Lower lobe of right lung (tissue), 2 donors: Measurements from ENCODE around the gene IL1RAPL1. TPM values are rescaled to one million over a fixed set of nuclear protein-coding genes. Genes with fewer than 3 reads are reported as not detected.

ENCODE experiments used
- ATAC-seq, 2 donors: fragments of 200-7000 bp; cut with Tn5 transposase; one replicate each; pipeline ENCODE4 v1.9.1; 2020 to 2022; ENCODE audit warnings: mild to moderate bottlenecking in 2 of 2, moderate library complexity in 2 of 2
- DNase-seq: peaks from one replicate; pipeline ENCODE4 v3.0.0-alpha.2; 2020
- H3K27ac ChIP-seq: fragments of 200-600 bp; one replicate; pipeline ENCODE4 v1.8.0; 2022
- H3K27me3 ChIP-seq: fragments of 200-600 bp; one replicate; pipeline ENCODE4 v1.8.0; 2022; ENCODE audit warnings: low read depth
- H3K36me3 ChIP-seq: fragments of 200-600 bp; one replicate; pipeline ENCODE4 v1.8.0; 2022; ENCODE audit warnings: mild to moderate bottlenecking
- H3K4me1 ChIP-seq: fragments of 200-600 bp; one replicate; pipeline ENCODE4 v1.8.0; 2022
- H3K4me3 ChIP-seq: fragments of 200-600 bp; one replicate; pipeline ENCODE4 v1.8.0; 2022; ENCODE audit warnings: mild to moderate bottlenecking
- H3K9me3 ChIP-seq: fragments of 200-600 bp; one replicate; pipeline ENCODE4 v1.8.0; 2022
- intact Hi-C: fragments of 100-400 bp; cut with DNase I; formaldehyde crosslinking; loops from one replicate; pipeline ENCODE4 v1.11.0; 2022
- total RNA-seq: library from RNA; stranded (reverse); fragmentation: NEBNext Ultra II Directional; extraction: Animal tissue kit (Norgen Biotek cat#: 25700); gene quantifications from one replicate; pipeline ENCODE4 v1.2.1, GENCODE V29; 2021
- TF ChIP-seq, protein P1 (sequence below): fragments of 200-600 bp; IDR thresholded peaks from one replicate; pipeline ENCODE4 v1.8.0; 2022; ENCODE audit warnings: antibody characterized with exemption, mild to moderate bottlenecking
- donor health status: DM: no; HTN: yes; CAD: no; lungs with severe emphysema.

The IL1RAPL1 gene
- total RNA-seq, 1 donor from 2014 or later, result not detected

DNA sequence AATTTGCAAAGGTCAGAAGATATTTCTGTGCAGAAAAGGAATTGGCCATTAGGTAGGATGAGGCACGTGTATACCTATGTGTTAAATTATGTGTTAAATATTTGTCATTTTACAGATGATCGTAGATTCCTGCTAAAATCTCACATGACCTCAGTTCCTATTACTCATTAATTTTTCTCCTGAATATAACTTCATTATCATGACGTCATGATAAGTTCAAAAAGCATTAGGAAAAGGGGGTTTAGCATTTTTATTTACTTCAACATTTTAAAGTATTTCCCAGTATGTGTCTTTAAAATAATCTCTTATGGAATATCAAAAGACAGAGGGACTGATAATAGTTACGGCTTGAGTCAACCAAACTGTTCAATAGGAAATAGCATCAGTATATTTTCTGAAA lies 372.8 kb downstream of the IL1RAPL1 start:
- Histone ChIP-seq H3K4me3 (no peak overlapping the region), H3K4me1 (no peaks in the 10 kb centered on the region), H3K27me3 (no peaks in the 10 kb centered on the region), H3K36me3 (no peaks in the 10 kb centered on the region), H3K27ac (no peak overlapping the region), H3K9me3 (no peaks in the 10 kb centered on the region)
- TF ChIP-seq, protein P1, sequence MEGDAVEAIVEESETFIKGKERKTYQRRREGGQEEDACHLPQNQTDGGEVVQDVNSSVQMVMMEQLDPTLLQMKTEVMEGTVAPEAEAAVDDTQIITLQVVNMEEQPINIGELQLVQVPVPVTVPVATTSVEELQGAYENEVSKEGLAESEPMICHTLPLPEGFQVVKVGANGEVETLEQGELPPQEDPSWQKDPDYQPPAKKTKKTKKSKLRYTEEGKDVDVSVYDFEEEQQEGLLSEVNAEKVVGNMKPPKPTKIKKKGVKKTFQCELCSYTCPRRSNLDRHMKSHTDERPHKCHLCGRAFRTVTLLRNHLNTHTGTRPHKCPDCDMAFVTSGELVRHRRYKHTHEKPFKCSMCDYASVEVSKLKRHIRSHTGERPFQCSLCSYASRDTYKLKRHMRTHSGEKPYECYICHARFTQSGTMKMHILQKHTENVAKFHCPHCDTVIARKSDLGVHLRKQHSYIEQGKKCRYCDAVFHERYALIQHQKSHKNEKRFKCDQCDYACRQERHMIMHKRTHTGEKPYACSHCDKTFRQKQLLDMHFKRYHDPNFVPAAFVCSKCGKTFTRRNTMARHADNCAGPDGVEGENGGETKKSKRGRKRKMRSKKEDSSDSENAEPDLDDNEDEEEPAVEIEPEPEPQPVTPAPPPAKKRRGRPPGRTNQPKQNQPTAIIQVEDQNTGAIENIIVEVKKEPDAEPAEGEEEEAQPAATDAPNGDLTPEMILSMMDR, result no peak
- intact Hi-C loops, result no loop called here
- ATAC-seq, result no peak
- no peak for DNase-seq

DNA sequence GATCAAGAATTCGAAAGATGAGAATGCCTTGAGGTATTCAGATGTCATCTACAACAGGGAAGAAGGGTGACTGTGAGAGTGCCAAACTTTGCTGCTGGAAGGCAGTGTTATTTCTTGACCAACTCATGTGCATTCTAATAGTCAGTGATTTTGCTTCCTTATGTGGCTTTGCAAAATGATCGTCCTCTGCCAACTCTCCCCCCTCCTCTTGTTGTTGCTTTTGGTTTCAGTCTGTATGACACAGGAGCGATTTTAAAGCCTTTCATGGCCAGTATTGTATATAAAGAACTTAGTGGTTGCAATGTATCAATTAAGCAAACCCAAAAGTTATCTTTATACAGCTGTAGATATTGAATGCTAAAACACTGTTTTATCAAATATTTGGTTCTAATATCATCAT lies 379.1 kb downstream of the IL1RAPL1 start:
- Histone ChIP-seq H3K27me3 (no peaks in the 10 kb centered on the region), H3K9me3 (no peaks in the 10 kb centered on the region), H3K4me3 (no peak overlapping the region), H3K36me3 (no peaks in the 10 kb centered on the region), H3K4me1 (no peaks in the 10 kb centered on the region), H3K27ac (no peak overlapping the region)
- TF ChIP-seq, protein P1, result no peak
- DNase-seq (no peak), ATAC-seq (no peak)
- intact Hi-C loops, result no loop called here

DNA sequence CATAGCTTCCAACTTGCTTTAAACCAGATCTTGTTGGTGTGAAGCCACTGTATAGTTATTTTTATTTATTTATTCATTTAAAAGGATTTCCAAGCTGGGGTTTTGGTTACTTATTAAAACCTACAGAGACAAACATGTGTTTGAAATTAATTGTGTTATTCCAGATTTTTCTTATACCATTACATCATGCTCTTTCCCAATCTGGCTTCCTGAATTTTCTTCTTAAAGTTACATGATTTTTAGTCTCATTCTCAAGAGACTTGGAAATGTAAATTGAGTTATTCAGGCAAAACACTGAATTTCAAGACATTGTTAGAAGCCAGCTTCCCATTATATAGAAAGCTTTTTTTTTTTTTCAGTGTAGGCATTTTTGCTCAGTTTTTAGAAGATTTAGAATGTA lies 381.9 kb downstream of the IL1RAPL1 start:
- DNase-seq (no peak), ATAC-seq (no peak)

DNA sequence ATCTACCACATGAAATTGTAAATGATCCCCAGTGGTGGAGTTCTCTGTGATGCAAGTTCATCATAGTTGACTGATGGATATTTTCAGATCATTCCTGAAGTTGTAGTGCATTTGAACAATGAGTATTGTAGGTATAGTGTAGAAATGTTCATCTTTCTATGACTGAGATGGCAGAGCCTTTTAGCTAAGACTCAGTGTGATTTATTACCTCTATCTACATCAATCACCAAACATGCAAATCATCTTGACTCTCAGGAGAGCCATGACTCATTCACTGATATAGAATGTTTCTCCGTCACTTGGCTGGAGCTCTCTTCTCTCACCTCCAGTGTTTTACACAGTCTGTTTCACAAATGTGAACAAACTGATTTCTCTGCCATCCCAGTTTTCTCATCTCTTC lies 392.6 kb downstream of the IL1RAPL1 start:
- DNase-seq (no peak), ATAC-seq (no peak)
- Histone ChIP-seq H3K4me3 (no peak overlapping the region), H3K4me1 (no peaks in the 10 kb centered on the region), H3K36me3 (no peaks in the 10 kb centered on the region), H3K9me3 (no peaks in the 10 kb centered on the region), H3K27me3 (no peaks in the 10 kb centered on the region), H3K27ac (no peak overlapping the region)
- TF ChIP-seq, protein P1, result no peak
- intact Hi-C loops, result no loop called here

More for the DNA sequence above, 381.9 kb downstream of the IL1RAPL1 start:
- TF ChIP-seq, protein P1, result no peak
- H3K4me3 ChIP-seq, result no peak overlapping the region
- H3K9me3 ChIP-seq, result no peaks in the 10 kb centered on the region
- no peaks in the 10 kb centered on the region for H3K4me1 ChIP-seq
- intact Hi-C loops, result no loop called here
- H3K27me3 ChIP-seq, result no peaks in the 10 kb centered on the region
- H3K27ac ChIP-seq, result no peak overlapping the region
- H3K36me3 ChIP-seq, result no peaks in the 10 kb centered on the region

DNA sequence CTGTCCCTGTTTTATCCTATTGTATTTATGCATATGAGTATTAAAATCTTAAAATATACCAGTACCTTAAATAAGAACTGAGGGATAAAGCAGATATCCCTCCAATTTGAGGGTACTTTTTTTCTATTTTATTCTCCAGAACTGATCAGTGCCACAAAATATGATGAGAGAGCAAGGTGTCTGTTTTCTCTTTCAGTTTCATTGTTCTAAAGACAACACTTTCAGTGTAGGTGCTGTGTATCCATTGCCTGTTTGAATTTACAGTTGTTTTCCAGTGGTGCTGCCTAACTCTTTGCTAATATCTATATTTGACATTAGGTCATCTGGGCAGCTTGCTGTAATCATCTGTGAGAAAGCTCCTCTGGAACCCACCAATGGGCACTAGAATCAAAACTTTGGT lies 394.7 kb downstream of the IL1RAPL1 start:
- intact Hi-C loops, result no loop called here
- Histone ChIP-seq H3K9me3 (no peaks in the 10 kb centered on the region), H3K4me3 (no peak overlapping the region), H3K4me1 (no peaks in the 10 kb centered on the region), H3K36me3 (no peaks in the 10 kb centered on the region), H3K27me3 (no peaks in the 10 kb centered on the region), H3K27ac (no peak overlapping the region)
- DNase-seq (no peak), ATAC-seq (no peak)
- TF ChIP-seq, protein P1, result no peak

DNA sequence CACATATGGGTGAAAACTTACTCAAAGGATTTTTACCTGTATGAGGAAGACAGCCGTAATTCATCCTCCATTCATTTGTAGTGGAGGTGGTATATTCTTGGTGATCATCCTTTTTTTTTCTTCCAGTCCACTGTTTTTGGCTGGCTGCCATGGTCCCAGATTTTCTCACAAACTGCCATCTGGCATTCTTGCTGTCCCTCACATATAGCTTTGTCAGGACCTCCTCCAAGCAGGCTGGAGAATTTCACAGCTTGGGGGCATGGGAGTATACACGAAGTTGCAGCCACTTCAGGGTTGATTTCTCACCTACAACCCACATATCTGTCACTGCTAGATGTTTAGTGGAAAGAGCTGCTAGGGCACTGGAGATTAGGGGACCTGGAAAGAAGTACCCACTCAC lies 401.0 kb downstream of the IL1RAPL1 start:
- Histone ChIP-seq H3K27me3 (no peaks in the 10 kb centered on the region), H3K4me1 (no peaks in the 10 kb centered on the region), H3K9me3 (no peaks in the 10 kb centered on the region), H3K36me3 (no peaks in the 10 kb centered on the region), H3K4me3 (no peak overlapping the region), H3K27ac (no peak overlapping the region)
- DNase-seq (no peak), ATAC-seq (no peak)
- TF ChIP-seq, protein P1, result no peak
- intact Hi-C loops, result no loop called here
